Endometrial microvascular endothelial cells (primary cell): ENCODE results near the gene COPG2. TPM values are rescaled to one million over a fixed set of nuclear protein-coding genes. Genes with fewer than 3 reads are reported as not detected.

Source experiments
- in situ Hi-C: cut with HindIII; loops from 2 replicates; pipeline ENCODE4 v1.10.0; 2017; ENCODE audit warnings: low sequenced_read_pairs, low pct_unique_long_range_greater_than_20kb; ENCODE audit errors: inconsistent ontology term
- total RNA-seq: library from RNA; depleted of rRNA; stranded (reverse); fragments of >200 nt; gene quantifications from one replicate; pipeline ENCODE4 v1.2.3, GENCODE V29; 2015; ENCODE audit errors: inconsistent ontology term

COPG2 gene
- total RNA-seq, 1 donor from 2014 or later: 13.8 TPM

DNA sequence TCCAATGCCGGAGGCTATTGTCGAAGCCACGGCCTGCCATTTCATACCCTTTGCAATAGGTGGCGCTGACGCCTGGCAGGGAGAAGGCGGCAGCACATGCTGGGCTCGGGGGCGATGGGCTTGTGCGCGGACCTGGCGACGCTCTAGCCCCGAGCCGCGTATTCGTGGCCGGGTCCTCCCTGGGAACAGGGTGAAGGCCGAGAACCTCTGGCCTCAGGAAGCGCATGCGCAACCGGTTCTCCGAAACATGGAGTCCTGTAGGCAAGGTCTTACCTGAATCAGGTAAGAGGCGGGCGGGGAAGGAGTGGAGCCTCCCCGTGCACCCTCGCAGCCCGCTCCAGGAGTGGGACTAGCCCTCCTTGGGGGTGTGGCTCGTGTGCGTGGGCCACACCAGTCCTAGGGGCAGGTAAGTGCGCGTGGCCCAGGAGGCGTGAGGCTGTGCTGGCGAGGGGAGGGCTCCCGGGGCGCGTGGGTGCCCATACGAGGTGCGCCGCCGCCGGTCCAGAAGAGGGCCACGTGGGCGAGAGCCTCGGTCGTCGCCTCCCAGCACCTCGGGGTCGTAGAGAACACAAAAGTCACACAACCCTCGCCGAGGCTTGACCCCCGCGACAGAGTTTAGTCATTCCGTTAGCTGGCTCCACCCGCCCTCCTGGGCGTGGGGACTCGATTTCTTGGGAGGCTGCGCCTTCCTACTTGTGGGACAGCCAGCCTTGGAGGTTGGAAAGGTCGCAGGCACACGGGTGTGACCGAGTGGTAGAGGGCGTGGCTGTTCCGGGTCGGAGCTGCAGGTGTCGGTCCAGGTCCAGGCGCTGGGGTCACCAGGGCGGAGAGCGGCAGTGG, 182.2 kb downstream of the COPG2 start:
- in situ Hi-C loops: no loop called here

DNA sequence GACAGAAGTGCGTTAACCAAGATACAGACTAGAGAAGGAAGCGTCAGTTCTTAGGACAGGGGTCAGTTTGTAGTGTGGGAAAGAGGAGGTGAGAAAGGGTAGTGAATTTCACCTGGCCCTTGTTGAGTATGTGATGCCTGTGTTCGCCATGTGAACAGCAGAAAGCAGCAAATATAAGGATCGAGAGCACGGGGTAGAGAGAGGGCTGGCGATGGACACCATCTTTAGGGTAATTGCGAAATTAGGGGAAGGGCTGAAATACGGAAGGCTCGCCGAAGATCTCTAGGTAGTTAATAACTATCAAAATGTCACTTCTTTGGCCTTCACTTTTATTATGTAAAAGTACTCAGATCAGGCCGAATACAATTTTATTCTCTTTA, 182.8 kb downstream of the COPG2 start:
- in situ Hi-C loops: no loop called here

DNA sequence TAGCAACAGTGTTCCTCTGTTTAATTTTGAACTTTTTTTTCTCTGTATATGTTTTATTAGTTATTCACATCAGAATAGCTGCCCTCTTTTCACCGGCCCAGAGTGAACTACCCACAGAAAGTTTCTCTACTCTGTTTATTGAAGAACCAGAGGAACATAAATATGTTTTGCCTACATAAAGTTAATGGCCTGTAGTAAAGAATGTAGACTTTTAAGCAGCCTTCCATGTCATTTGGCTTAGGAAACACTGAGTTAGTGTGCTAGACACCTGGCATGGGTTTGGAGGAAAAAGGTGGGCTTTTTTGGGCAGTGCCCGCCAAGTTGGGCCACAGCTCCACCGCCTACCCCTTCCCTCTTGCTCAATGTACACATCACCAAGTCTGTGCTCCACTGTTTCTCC, 185.5 kb downstream of the COPG2 start:
- in situ Hi-C loops: no loop called here

DNA sequence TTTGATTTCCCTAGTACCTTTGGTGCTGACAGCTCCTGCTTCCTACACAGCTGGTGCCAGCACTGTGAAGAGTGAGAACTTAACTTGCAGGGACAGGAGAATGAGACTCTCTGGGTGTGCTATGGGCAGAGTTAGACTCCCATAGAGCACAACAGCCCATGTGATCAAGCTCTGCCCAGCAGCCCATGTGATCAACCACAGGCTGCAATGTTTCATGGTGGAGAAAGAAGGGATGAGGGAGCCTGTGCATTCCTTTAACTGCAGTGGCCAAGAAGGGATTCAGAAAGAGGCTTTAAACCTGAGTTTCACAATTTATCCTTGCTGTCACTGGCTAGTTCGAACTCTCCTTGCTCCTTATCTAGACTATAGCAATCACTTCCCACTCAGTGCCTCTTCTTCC, 186.7 kb downstream of the COPG2 start:
- in situ Hi-C loops: no loop called here

DNA sequence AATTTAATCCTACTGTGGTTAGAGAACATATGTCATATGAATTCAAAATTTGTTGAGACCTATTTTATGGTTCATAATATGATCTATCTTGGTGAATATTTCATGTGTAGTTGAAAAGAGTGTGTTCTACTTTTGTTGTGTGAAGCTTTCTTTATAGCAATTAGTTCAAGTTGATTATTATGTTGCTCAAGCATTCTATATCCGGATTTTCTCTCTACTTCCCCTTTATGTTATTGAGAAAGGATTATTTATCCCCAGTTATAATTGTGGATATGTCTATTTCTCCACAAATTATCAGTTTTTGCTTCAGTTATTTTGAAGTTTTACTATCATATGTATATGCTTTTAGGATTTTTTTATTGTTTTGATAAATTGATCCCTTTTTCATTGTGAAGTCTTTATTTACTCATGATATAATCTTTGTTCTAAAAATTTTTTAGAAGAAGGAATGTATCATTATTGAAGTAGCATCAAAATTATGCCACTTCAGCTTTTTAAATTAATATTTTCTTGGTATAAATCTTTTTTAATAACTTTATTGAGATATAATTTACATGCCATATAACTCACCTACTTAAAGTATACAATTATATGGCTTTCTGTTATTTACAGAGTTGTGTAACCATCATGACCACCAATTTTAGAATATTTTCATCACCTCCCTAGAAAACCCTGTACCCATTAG, 188.7 kb downstream of the COPG2 start:
- in situ Hi-C loops: no loop called here

DNA sequence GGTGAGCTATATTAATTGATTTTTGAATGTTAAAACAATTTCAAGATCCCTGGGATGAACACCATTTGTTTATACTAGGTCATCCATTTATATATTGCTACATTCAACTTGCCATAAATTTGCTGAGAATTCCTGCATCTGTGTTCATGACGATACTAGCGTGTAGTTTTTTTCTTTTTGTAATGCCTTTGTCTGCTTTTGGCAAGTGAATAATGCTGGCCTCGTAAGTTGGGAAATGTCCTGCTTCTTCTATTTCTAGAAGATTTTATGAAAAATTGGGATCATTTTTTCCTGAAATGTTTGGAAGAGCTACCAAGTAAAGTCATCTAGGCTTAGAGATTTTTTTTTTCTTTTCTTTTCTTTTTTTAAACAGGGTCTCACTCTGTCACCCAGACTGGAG, 189.6 kb downstream of the COPG2 start:
- in situ Hi-C loops: no loop called here

DNA sequence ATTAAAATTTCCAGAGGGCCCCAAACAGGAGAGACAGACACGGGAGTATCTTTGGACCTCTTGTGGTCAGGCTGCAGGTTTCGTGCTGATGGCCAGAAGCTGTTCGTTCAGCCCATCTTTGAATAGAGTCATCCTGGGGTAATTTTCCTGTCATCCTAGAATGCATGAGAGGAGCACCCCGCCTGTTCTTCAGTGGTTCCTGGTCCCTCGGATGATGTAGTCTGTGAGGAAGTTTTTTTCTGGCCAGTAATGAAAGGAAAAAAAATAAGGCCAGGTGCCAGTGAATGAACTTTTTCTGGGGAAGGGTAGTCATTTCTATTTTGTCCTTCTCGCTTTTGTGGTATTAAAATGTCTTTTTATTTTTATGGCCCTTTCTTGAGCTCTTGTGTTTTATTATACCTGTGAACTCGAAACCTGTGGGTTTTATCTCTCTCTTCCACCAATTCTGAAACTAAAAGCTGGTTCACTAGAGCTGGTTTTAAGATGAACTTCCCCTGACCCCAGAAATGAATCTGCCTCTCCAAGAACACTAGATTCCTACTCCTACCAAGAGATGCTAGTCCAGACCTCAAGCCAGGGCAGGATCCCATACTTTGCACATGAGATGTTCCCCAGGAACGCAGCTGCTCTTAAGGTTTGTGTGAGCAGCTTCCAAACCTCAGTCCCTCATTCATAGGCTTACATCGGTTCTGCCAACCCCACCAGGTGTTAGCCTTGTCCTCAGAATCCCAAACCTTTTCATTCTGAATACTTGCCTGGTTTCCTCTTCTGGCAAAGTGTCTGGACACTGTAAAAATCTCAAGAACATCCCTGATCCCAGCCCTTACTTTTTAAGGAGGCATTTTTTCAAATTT, 192.0 kb downstream of the COPG2 start:
- in situ Hi-C loops: no loop called here

DNA sequence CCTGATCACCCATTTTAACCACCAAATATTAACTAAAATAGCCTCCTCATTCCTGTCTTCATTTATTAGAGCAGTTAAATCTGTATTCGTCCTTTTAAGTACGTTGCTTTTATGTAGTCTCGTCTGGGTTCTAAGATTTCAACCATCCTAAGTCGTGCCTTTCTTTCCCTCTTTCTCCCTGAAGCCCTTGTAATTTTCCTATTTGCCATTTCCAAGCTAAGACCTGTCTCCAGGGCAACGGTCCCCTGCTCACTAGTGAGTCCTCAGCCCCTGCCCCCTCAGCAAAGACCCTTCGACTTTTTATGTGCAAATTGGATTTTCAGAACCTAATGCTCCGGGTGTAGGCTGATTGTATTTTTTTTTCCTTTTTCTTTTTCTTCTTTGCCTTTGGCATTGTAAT, 192.8 kb downstream of the COPG2 start:
- in situ Hi-C loops: no loop called here

DNA sequence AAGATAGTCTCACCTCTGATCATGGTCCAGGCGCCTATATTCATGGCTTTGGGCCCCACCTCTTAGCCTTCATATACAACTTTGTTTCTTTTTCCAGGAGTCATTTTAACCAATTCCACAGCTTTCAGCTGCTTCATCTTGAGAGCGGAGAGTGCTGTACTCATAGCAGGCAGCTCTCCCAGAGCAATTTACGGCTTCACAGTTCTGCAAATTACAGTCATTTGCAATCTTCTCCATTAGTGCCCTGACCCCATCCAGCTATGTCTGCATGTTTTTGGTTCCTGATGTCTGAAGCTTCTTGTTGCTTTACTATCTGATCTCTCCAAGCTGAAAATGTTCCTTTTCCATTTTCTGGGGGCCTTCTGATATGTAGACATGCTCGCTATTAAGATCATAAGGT, 194.7 kb downstream of the COPG2 start:
- in situ Hi-C loops: no loop called here

DNA sequence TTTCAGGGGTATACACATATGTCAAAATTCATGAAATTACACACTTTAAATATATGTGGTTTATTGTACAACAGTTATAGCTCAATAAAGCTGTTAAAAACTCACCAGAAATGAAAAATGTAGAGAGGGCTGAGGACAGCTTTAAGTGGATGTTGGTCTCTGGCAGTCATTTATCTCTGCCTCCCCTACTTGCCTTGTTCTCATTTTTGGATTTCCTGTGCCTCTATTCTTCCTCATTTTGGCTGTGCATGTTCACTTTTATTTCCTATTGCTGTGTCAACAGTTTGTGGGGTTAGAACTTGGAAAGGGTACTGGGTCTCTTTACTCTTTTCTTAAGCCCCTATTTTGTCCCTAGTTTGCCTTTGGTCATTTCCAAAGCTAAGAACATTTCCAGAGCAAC, 195.3 kb downstream of the COPG2 start:
- in situ Hi-C loops: no loop called here

DNA sequence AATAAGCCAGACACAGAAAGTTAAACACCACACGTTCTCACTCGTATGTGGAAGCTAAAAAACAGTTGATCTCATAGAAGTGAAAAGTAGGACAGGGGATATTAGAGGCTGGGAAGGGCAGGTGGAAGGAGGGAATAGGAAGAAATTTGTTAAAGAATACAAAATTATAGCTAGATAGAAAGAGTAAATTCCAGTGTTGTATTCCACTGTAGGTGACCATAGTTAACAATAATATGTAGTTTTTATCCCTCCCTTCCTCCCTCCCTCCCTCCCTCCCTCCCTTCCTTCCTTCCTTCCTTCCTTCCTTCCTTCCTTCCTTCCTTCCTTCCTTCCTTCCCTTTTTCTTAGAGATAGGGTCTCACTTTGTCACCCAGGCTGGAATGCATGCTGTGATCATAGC, 196.6 kb downstream of the COPG2 start:
- in situ Hi-C loops: no loop called here

DNA sequence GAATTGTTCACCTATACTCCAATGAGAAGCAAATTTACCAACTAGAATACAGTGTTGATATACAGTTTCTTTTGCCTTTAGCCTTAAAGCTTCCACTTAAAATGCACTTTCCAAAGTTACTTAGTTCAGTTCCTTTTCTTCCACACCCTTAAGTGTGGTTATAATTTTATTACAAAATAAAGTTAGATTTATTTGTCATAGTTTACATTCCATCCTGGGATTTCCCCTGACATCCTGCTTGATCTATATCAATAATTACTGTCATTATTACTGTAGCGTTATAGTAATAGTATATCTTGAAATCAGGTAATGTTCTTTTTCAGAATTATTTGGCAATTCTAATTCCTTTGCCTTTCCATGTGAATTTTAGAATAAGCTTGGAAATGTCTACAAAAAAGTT, 199.9 kb downstream of the COPG2 start:
- in situ Hi-C loops: no loop called here

DNA sequence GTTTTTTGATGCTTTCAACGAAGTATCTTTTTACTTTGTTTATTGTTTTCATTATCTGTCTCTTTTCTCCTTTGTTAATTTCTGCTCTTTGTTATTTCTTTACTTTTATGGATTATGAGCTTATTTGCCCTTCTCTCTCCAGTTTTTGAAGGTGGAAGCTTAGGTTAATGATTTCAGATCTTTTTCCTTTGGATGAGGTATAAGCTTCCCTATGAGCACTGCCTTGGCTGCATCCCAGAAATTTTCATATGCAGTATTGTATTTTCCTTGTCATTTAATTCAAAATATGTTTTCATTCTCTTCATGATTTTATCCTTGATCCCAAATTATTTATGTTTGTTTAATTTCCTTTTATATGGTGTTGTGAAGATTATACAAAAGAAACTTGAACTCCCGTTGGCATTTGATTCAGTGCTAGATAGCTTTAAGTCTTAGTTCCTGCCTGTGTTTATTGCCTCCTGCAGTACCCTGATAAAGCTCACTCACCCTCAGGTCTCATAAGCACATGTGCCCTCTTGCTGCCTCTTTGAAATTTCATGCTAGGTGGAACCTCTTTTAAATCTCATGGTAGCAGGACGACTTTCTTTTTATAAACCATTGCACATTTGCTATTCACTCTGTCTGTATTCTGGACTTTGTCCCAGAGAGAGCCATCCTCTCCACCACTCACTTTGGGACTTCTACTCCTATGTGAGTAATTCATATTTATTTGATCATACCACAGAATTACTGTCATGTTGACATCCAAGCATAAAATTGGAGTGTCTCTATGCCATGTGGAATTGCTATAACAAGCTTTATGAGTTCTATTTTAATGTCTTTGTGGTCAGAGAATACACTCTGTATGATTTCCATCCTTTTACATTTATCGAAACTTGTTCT, 204.8 kb downstream of the COPG2 start:
- in situ Hi-C loops: no loop called here

DNA sequence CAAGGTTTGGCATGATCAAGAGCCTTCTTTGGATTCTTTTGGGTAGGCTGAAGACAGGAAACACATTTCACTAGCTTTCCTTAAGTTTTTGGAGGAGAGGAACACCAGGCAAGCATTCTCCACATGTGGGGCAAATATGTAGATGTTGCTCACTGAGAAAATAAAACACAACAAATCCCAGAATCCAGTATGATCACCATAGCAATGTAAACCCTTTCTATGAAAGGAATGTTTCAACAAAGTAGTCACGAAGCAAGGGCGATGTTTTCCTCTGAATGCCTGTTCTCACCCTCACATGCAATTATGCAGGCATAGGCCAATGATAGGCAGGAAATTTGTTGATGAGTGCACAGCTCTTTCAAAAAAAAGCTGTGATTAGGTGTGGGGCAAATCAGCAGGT, 207.3 kb downstream of the COPG2 start:
- in situ Hi-C loops: no loop called here

DNA sequence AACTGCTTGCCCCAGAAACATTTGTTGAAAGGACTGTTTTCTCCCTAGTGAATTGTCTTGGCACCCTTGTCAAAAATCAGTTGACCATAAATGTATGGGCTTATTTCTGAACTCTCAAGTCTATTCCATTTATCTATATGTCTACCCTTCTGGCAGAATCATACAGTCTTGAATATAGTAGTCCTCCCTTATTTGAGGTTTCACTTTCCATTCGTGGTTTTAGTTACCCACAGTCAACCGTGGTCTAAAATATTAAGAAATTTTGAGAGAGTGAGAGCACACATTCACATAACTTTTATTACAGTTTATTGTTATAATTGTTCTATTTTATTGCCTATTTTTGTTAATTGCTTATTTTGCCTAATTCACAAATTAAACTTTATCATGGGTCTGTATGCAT, 210.3 kb downstream of the COPG2 start:
- in situ Hi-C loops: no loop called here
